Mesothelial cell of epicardium (in vitro differentiated cells): ENCODE data around the gene CEP70. TPM values are rescaled to one million over a fixed set of nuclear protein-coding genes. Genes with fewer than 3 reads are reported as not detected.
A peak's percentile ranks its signal among the peaks of the same experiment; 100 is the strongest.
"Not testable (repeated sequence)": the region's sequence is repeated elsewhere in the genome, so short reads cannot be mapped to it uniquely, and the experiment has no call there.

ENCODE experiments used
- DNase-seq, 2 experiments: peaks; one replicate each; pipeline ENCODE4 v3.0.0; 2021; ENCODE audit warnings: low spot score in 2 of 2; ENCODE audit not compliant: unreplicated experiment in 2 of 2
- H3K27ac Mint-ChIP-seq: 2 replicates; pipeline ENCODE4 v1.8.0; 2021; ENCODE audit warnings: mixed read lengths
- H3K27me3 Mint-ChIP-seq: 2 replicates; pipeline ENCODE4 v1.8.0; 2021; ENCODE audit warnings: low read depth, mixed read lengths
- H3K36me3 Mint-ChIP-seq: 2 replicates; pipeline ENCODE4 v1.8.0; 2021; ENCODE audit warnings: mixed read lengths
- H3K4me1 Mint-ChIP-seq: 2 replicates; pipeline ENCODE4 v1.8.0; 2021; ENCODE audit warnings: mixed read lengths
- H3K4me3 Mint-ChIP-seq: 2 replicates; pipeline ENCODE4 v1.8.0; 2021; ENCODE audit warnings: mild to moderate bottlenecking, moderate library complexity, mixed read lengths
- H3K9me3 Mint-ChIP-seq: 2 replicates; pipeline ENCODE4 v1.8.0; 2021; ENCODE audit warnings: mixed read lengths
- CTCF ChIP-seq: fragments of 200-600 bp; sonication (generic); IDR thresholded peaks from one replicate; pipeline ENCODE4 v1.5.0; 2021; ENCODE audit warnings: antibody characterized with exemption; ENCODE audit not compliant: unreplicated experiment
- total RNA-seq: library from RNA; stranded (reverse); gene quantifications from 3 replicates; pipeline ENCODE4 v1.2.1, GENCODE V29; 2021

The CEP70 gene
- total RNA-seq, 1 donor from 2014 or later, result 51.5 TPM

GRCh38 chr3:138544546-138544945 lies 49.5 kb downstream of the CEP70 start:
- peaks cover 64% of the 10 kb centered on the region for H3K9me3 Mint-ChIP-seq

GRCh38 chr3:138542977-138543376 lies 51.1 kb downstream of the CEP70 start:
- H3K4me1 Mint-ChIP-seq, result no peaks in the 10 kb centered on the region
- H3K4me3 Mint-ChIP-seq, result no peak overlapping the region
- H3K36me3 Mint-ChIP-seq, result peaks cover 96% of the 10 kb centered on the region
- H3K27me3 Mint-ChIP-seq, result no peaks in the 10 kb centered on the region
- TF ChIP-seq CTCF, result no peak
- H3K27ac Mint-ChIP-seq, result no peak overlapping the region
- H3K9me3 Mint-ChIP-seq, result peaks cover 65% of the 10 kb centered on the region
- DNase-seq, result no peak

More at GRCh38 chr3:138544546-138544945, 49.5 kb downstream of the CEP70 start:
- Mint-ChIP-seq H3K4me1 (no peaks in the 10 kb centered on the region), H3K27ac (no peak overlapping the region), H3K27me3 (no peaks in the 10 kb centered on the region), H3K36me3 (peaks cover 96% of the 10 kb centered on the region), H3K4me3 (no peak overlapping the region)
- DNase-seq, result no peak
- TF ChIP-seq CTCF, result no peak

GRCh38 chr3:138539352-138539751 lies 54.7 kb downstream of the CEP70 start:
- Mint-ChIP-seq H3K36me3 (peaks cover 79% of the 10 kb centered on the region), H3K27me3 (no peaks in the 10 kb centered on the region), H3K4me3 (no peak overlapping the region), H3K4me1 (no peaks in the 10 kb centered on the region), H3K27ac (no peak overlapping the region), H3K9me3 (peaks cover 55% of the 10 kb centered on the region)
- no peak for TF ChIP-seq CTCF
- no peak for DNase-seq

- H3K27me3 Mint-ChIP-seq, H3K4me1 Mint-ChIP-seq, H3K27ac Mint-ChIP-seq, H3K4me3 Mint-ChIP-seq, DNase-seq: not testable (repeated sequence)
- Mint-ChIP-seq H3K9me3 (peaks cover 26% of the 10 kb centered on the region), H3K36me3 (peaks cover 75% of the 10 kb centered on the region)
Measured at GRCh38 chr3:138521445-138521844, 72.6 kb downstream of the CEP70 start.

- no peak for DNase-seq
- H3K36me3 Mint-ChIP-seq, result peaks cover 31% of the 10 kb centered on the region
- TF ChIP-seq CTCF, result no peak
- H3K4me1 Mint-ChIP-seq, result peaks cover 10% of the 10 kb centered on the region
- H3K27ac Mint-ChIP-seq, result no peak overlapping the region
- no peaks in the 10 kb centered on the region for H3K27me3 Mint-ChIP-seq
- H3K9me3 Mint-ChIP-seq, result peaks cover 7% of the 10 kb centered on the region
- H3K4me3 Mint-ChIP-seq, result no peak overlapping the region
Measured at GRCh38 chr3:138513090-138513843, 80.8 kb downstream of the CEP70 start.

- H3K36me3 Mint-ChIP-seq, result peaks cover 22% of the 10 kb centered on the region
- no peaks in the 10 kb centered on the region for H3K27me3 Mint-ChIP-seq
- peaks cover 10% of the 10 kb centered on the region for H3K4me1 Mint-ChIP-seq
- DNase-seq, result no peak
- no peak for TF ChIP-seq CTCF
- peaks cover 4% of the 10 kb centered on the region for H3K9me3 Mint-ChIP-seq
- peak overlapping the region; percentile 51 for H3K27ac Mint-ChIP-seq
- no peak overlapping the region for H3K4me3 Mint-ChIP-seq
Measured at GRCh38 chr3:138511945-138512344, 82.1 kb downstream of the CEP70 start.
